Measurements from ENCODE around the gene SPATA2L. TPM values are rescaled to one million over a fixed set of nuclear protein-coding genes. Genes with fewer than 3 reads are reported as not detected.

SPATA2L gene
- total and polyA plus RNA-seq, 10 of the 15 experiments (the other 5 are each of a cell fraction or from before 2014, with no cell fraction given) = 0.20 to 6.9 (median 3.9) TPM; not detected in 1

- no peak for TF ChIP-seq MXI1 (IDR thresholded peaks at IDR 0.05; ENCODE audit: low read depth, low read length)
Measured at GRCh38 chr16:89658221-89658879, 43.2 kb downstream of the SPATA2L start (continued).

- intact Hi-C loops (cut with micrococcal nuclease; ENCODE audit: unreplicated experiment) = no loop called here
- Histone ChIP-seq H3K79me2 (ENCODE audit: control insufficient read depth, insufficient read depth, low read length) (peaks cover 45% of the 10 kb centered on the region), H3K9ac (ENCODE audit: control insufficient read depth, insufficient read depth, low read length) (peak within 1 kb of the TSS; percentile 96), H3K4me1 (ENCODE audit: control insufficient read depth, insufficient read depth, low read length) (peaks cover 14% of the 10 kb centered on the region), H2AFZ (ENCODE audit: control insufficient read depth, low read depth, low read length) (peak within 1 kb of the TSS; percentile 97), H3K4me3 (peak within 1 kb of the TSS; percentile 97), H3K27ac (ENCODE audit: control insufficient read depth, insufficient read depth) (peak within 1 kb of the TSS; percentile 88), H3K4me2 (ENCODE audit: control insufficient read depth, insufficient read depth) (peak within 1 kb of the TSS; percentile 96), H3K27me3 (replicated peaks in 1 of 2; ENCODE audit: control insufficient read depth in 2 of 2, insufficient read depth in 2 of 2, low read length in 1 of 2) (no peaks in the 10 kb centered on the region), H3K9me3 (replicated peaks; ENCODE audit: control insufficient read depth, insufficient read depth, low read length) (no peaks in the 10 kb centered on the region), H3K36me3 (ENCODE audit: control insufficient read depth in 2 of 2, insufficient read depth in 2 of 2, low read length in 1 of 2) (peaks cover 1 to 2% of the 10 kb centered on the region in 2 experiments; a peak in 3 of 4 replicates), H4K20me1 (ENCODE audit: control insufficient read depth, insufficient read depth) (no peaks in the 10 kb centered on the region)
- FAIRE-seq (peak; percentile 97), DNase-seq (ENCODE audit: low read depth, low spot score) (peak; percentile 45), ATAC-seq (peak; percentile 97)
- CTCF ChIA-PET = interaction anchor here (1.1 to 2.9 kb wide), 3 partner anchors 40 to 43 kb away, joined by 3 to 11 read pairs (median 9); no protein-coding TSS in a partner anchor
- POLR2A ChIA-PET = interaction anchor here (0.6 to 1.6 kb wide), 5 partner anchors 29 to 1087 kb away, joined by 3 to 7 read pairs (median 5); partner anchors contain the start of genes CDK10 and ZC3H18
- SMC1A ChIA-PET (ENCODE audit: uncharacterized antibody, unreplicated experiment) = interaction anchor here (2.4 kb wide), 1 partner anchor 29 kb away, joined by 6 read pairs; the partner anchor contains the start of gene CDK10
- RAD21 ChIA-PET (ENCODE audit: unreplicated experiment) = interaction anchor here (0.6 to 1.1 kb wide), 3 partner anchors 42 to 411 kb away, joined by 3 to 5 read pairs (median 4); no protein-coding TSS in a partner anchor
- BruUV-seq (replicated peaks) = no TSS peak
- WGBS (ENCODE audit: insufficient coverage, insufficient replicate concordance, low lambda C conversion rate, missing lambda C conversion rate) = 1% methylated on average over 60 of the region's 99 CpGs
- in situ Hi-C loops (cut with MboI) = no loop called here
- TF ChIP-seq SMAD1 (IDR thresholded peaks at IDR 0.05; ENCODE audit: low read depth, partially characterized antibody) = no peak
- TF ChIP-seq ZBTB33 (IDR thresholded peaks at IDR 0.05) = no peak
- peak; percentile 98 for TF ChIP-seq POLR2A (IDR thresholded peaks at IDR 0.05; ENCODE audit: low read depth, low read length)
- TF ChIP-seq SREBF2 (IDR thresholded peaks at IDR 0.05; ENCODE audit: low read length) = no peak
- TF ChIP-seq SIN3A (IDR thresholded peaks at IDR 0.05; ENCODE audit: low read depth, low read length) = peak; percentile 95
- peak; percentile 62 for TF ChIP-seq IKZF1 (conservative IDR thresholded peaks at IDR 0.05)
- TF ChIP-seq TBL1XR1 (IDR thresholded peaks at IDR 0.05; ENCODE audit: low read depth, low read length) = no peak
- TF ChIP-seq CTCF (IDR thresholded peaks at IDR 0.05 in 2 of 3, conservative IDR thresholded peaks at IDR 0.05 in 1 of 3; ENCODE audit: control insufficient read depth in 2 of 3, extremely low read depth in 1 of 3, insufficient read depth in 1 of 3, low read depth in 3 of 3, low read length in 3 of 3) = no peak
- TF ChIP-seq SUPT20H (IDR thresholded peaks at IDR 0.05; ENCODE audit: borderline replicate concordance, control insufficient read depth, low read depth, low read length) = no peak
- no peak for TF ChIP-seq ZBED1 (IDR thresholded peaks at IDR 0.05; ENCODE audit: borderline replicate concordance)
- TF ChIP-seq KAT2A (conservative IDR thresholded peaks at IDR 0.05; ENCODE audit: control insufficient read depth, low read depth, low read length) = no peak
- no peak for TF ChIP-seq NR2C2 (IDR thresholded peaks at IDR 0.05; ENCODE audit: borderline replicate concordance, control insufficient read depth, insufficient read length, low read depth)
- TF ChIP-seq TCF7 (IDR thresholded peaks at IDR 0.05; ENCODE audit: borderline replicate concordance) = no peak
- TF ChIP-seq HDAC2 (IDR thresholded peaks at IDR 0.05) = no peak
- no peak for TF ChIP-seq PAX8 (IDR thresholded peaks at IDR 0.05)
- peak; percentile 78; the same call in 2 of the 3 replicates for TF ChIP-seq POU2F2 (IDR thresholded peaks at IDR 0.05; ENCODE audit: borderline replicate concordance, low read depth, low read length)
- no peak for TF ChIP-seq SMAD5 (IDR thresholded peaks at IDR 0.05; ENCODE audit: low read depth)
Measured at GRCh38 chr16:89657442-89658220, 43.9 kb downstream of the SPATA2L start, which contains the start of the genes CHMP1A and SPATA33. TSS of gene CHMP1A (minus strand) at chr16:89657708. CDS start at chr16:89657588, 120 bp downstream. TSS of gene SPATA33 (plus strand) at chr16:89657836. CDS start at chr16:89657912, 76 bp downstream.
